Measurements from ENCODE around the gene NT5DC2.

NT5DC2 gene

DNA sequence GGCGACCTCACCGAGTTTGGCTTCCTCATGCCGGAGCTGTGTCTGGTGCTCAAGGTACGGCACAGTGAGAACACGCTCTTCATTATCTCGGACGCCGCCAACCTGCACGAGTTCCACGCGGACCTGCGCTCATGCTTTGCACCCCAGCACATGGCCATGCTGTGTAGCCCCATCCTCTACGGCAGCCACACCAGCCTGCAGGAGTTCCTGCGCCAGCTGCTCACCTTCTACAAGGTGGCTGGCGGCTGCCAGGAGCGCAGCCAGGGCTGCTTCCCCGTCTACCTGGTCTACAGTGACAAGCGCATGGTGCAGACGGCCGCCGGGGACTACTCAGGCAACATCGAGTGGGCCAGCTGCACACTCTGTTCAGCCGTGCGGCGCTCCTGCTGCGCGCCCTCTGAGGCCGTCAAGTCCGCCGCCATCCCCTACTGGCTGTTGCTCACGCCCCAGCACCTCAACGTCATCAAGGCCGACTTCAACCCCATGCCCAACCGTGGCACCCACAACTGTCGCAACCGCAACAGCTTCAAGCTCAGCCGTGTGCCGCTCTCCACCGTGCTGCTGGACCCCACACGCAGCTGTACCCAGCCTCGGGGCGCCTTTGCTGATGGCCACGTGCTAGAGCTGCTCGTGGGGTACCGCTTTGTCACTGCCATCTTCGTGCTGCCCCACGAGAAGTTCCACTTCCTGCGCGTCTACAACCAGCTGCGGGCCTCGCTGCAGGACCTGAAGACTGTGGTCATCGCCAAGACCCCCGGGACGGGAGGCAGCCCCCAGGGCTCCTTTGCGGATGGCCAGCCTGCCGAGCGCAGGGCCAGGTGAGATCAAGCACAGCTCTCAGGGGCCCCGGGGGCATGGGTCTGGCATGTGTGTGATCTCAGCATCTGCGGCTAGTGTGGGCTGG is 45.6 kb downstream of the NT5DC2 start:
- 98% methylated on average over 53 of the region's 59 CpGs for WGBS (ENCODE audit: insufficient coverage)
- no peaks in the 10 kb centered on the region for H3K9me3 ChIP-seq (ENCODE audit: control extremely low read depth in 1 of 5, control insufficient read depth in 4 of 5, insufficient read depth in 2 of 5, low read depth in 1 of 5, low read length in 4 of 5)
- CTCF ChIA-PET: interaction anchor here (1.4 to 6.1 kb wide), 2 partner anchors 11 to 16 kb away, joined by 5 to 65 read pairs; no protein-coding TSS in a partner anchor

DNA sequence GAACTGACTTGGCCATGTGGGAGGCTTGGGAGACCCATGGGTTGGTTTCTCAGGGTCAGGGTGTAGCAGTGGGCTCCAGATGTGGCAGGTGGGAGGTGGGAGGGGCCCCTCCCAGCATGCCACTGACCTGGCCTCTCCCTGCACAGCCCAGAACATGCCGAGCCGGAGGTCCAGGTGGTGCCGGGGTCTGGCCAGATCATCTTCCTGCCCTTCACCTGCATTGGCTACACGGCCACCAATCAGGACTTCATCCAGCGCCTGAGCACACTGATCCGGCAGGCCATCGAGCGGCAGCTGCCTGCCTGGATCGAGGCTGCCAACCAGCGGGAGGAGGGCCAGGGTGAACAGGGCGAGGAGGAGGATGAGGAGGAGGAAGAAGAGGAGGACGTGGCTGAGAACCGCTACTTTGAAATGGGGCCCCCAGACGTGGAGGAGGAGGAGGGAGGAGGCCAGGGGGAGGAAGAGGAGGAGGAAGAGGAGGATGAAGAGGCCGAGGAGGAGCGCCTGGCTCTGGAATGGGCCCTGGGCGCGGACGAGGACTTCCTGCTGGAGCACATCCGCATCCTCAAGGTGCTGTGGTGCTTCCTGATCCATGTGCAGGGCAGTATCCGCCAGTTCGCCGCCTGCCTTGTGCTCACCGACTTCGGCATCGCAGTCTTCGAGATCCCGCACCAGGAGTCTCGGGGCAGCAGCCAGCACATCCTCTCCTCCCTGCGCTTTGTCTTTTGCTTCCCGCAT is 46.4 kb downstream of the NT5DC2 start:
- POLR2A ChIA-PET: no interaction called here
- WGBS (ENCODE audit: insufficient coverage): 95% methylated on average over 29 of the region's 31 CpGs
- DNase-seq: no peak
- Histone ChIP-seq H3K4me3 (ENCODE audit: control insufficient read depth in 1 of 7, extremely low read depth in 1 of 7, insufficient read depth in 4 of 7, low read depth in 2 of 7, low read length in 6 of 7) (no peak overlapping the region), H3K9me3 (ENCODE audit: control extremely low read depth in 1 of 5, control insufficient read depth in 4 of 5, insufficient read depth in 2 of 5, low read depth in 1 of 5, low read length in 4 of 5) (no peaks in the 10 kb centered on the region), H3K36me3 (ENCODE audit: control insufficient read depth in 4 of 4, insufficient read depth in 4 of 4, low read length in 3 of 4) (peaks cover 10 to 83% (median 53%) of the 10 kb centered on the region in 4 experiments), H3K27ac (ENCODE audit: insufficient read depth in 1 of 2, low read depth in 1 of 2, low read length in 2 of 2, poor library complexity in 1 of 2, severe bottlenecking in 2 of 2) (no peak overlapping the region), H3K4me1 (ENCODE audit: control extremely low read depth in 1 of 4, control insufficient read depth in 4 of 4, insufficient read depth in 4 of 4, low read length in 3 of 4) (peaks cover 0 to 38% (median 28%) of the 10 kb centered on the region in 4 experiments), H3K27me3 (replicated peaks in 2 of 5; ENCODE audit: control insufficient read depth in 4 of 5, insufficient read depth in 5 of 5, low read length in 4 of 5) (no peaks in the 10 kb centered on the region)
- CTCF ChIA-PET: interaction anchor here (1.0 to 6.1 kb wide), 4 partner anchors 15 to 62 kb away, joined by 3 to 65 read pairs (median 3); no protein-coding TSS in a partner anchor

More for the DNA sequence above, 45.6 kb downstream of the NT5DC2 start:
- POLR2A ChIA-PET: no interaction called here
- DNase-seq: no peak
- H3K36me3 ChIP-seq (ENCODE audit: control insufficient read depth in 4 of 4, insufficient read depth in 4 of 4, low read length in 3 of 4): peaks cover 13 to 82% (median 52%) of the 10 kb centered on the region in 4 experiments
- no peak overlapping the region for H3K4me3 ChIP-seq (ENCODE audit: control insufficient read depth in 1 of 7, extremely low read depth in 1 of 7, insufficient read depth in 4 of 7, low read depth in 2 of 7, low read length in 6 of 7)
- H3K27me3 ChIP-seq (replicated peaks in 2 of 5; ENCODE audit: control insufficient read depth in 4 of 5, insufficient read depth in 5 of 5, low read length in 4 of 5): no peaks in the 10 kb centered on the region
- peaks cover 0 to 46% (median 29%) of the 10 kb centered on the region in 4 experiments for H3K4me1 ChIP-seq (ENCODE audit: control extremely low read depth in 1 of 4, control insufficient read depth in 4 of 4, insufficient read depth in 4 of 4, low read length in 3 of 4)
- no peak overlapping the region for H3K27ac ChIP-seq (ENCODE audit: insufficient read depth in 1 of 2, low read depth in 1 of 2, low read length in 2 of 2, poor library complexity in 1 of 2, severe bottlenecking in 2 of 2)

DNA sequence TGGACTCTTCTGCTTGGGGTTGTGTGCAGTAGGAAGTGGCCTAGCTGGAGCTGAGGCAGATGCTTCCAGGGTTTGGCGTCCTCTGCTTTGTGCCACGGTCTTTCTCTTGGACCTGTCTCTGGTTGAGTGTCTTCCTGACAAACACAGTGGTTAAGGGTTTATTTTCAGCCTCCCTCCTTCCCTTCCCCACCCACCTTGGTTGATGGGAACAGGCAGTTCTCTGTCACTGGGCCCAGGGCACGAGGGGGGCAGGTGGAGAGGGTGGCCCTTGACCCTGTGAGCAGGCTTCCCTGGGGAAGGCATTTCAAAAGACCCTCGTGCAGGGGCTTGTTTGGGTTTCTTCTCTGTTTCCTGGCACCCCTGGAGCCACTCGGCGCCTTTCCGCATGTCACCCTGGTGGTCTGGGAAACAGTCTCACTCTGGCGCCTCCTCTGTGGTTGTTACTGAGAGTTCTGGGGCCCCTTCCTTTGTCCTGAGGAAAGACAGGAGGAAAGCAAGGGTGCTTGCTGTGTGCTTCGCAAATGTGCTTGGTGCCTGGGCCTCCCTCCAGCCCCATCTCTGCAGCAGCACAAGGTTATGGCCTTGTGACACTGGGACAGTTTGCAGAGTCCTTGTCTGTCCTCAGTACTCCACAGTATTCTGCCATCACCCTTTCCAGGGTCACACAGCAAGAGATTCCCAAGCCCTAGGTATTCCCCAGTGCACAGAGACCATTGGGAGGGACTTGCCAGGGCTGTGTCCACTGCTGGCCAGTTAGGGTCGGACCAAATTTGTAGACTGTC is 48.8 kb downstream of the NT5DC2 start:
- no peak for DNase-seq
- peaks cover 0 to 15% (median 5%) of the 10 kb centered on the region in 4 experiments for H3K4me1 ChIP-seq (ENCODE audit: control extremely low read depth in 1 of 4, control insufficient read depth in 4 of 4, insufficient read depth in 4 of 4, low read length in 3 of 4)
- CTCF ChIA-PET: no interaction called here
- H3K27me3 ChIP-seq (replicated peaks in 2 of 5; ENCODE audit: control insufficient read depth in 4 of 5, insufficient read depth in 5 of 5, low read length in 4 of 5): no peaks in the 10 kb centered on the region
- H3K9me3 ChIP-seq (ENCODE audit: control extremely low read depth in 1 of 5, control insufficient read depth in 4 of 5, insufficient read depth in 2 of 5, low read depth in 1 of 5, low read length in 4 of 5): no peaks in the 10 kb centered on the region
- POLR2A ChIA-PET: no interaction called here
- no peak overlapping the region for H3K27ac ChIP-seq (ENCODE audit: insufficient read depth in 1 of 2, low read depth in 1 of 2, low read length in 2 of 2, poor library complexity in 1 of 2, severe bottlenecking in 2 of 2)
- H3K4me3 ChIP-seq (ENCODE audit: control insufficient read depth in 1 of 7, extremely low read depth in 1 of 7, insufficient read depth in 4 of 7, low read depth in 2 of 7, low read length in 6 of 7): no peak overlapping the region
- peaks cover 10 to 92% (median 60%) of the 10 kb centered on the region in 4 experiments for H3K36me3 ChIP-seq (ENCODE audit: control insufficient read depth in 4 of 4, insufficient read depth in 4 of 4, low read length in 3 of 4)
- 91% methylated on average over 7 of the region's 10 CpGs for WGBS (ENCODE audit: insufficient coverage)

DNA sequence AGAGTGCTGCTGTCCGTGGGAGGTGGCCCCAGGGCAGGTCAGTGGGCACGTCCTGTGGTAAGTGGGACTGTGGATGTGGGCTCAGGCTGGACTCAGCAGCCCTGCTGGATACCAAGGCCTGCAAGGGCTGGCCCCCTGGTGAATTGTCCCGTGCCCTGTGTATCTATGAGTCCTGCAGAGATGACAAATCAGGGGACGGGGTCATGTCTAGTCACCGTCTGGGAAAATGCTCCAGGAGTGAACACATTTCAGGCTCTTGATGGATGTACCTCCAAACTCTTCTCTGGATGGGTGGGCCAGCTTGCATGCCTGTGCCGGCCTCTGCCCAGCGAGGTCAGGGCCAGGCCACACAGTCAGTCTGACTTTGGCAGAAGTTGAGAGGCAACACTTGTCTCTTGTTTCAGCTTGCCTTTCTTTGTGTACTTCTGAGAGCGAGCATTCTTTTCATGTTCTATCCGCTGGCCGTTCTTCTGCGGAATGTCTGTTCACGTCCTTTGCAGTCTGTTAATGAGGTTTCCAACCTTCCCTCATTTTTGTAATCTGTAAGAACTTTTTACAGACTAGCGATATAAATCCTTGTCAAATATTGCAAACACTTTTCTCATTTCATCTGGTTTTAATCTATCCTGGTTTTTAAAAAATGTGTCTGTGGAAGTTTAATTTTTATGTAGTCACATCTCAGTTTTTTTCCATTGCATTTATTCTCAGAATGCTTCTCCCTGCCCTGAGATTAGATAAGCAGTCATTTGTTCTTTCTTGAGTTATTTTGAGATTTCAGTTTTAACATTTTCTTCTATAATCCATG is 49.9 kb downstream of the NT5DC2 start:
- ChIA-PET CTCF (interaction anchor here (1.6 to 2.1 kb wide), 3 partner anchors 8 to 15 kb away, joined by 5 to 14 read pairs (median 7); no protein-coding TSS in a partner anchor), POLR2A (no interaction called here)
- Histone ChIP-seq H3K4me3 (ENCODE audit: control insufficient read depth in 1 of 7, extremely low read depth in 1 of 7, insufficient read depth in 4 of 7, low read depth in 2 of 7, low read length in 6 of 7) (no peak overlapping the region), H3K27ac (ENCODE audit: insufficient read depth in 1 of 2, low read depth in 1 of 2, low read length in 2 of 2, poor library complexity in 1 of 2, severe bottlenecking in 2 of 2) (no peak overlapping the region), H3K4me1 (ENCODE audit: control extremely low read depth in 1 of 4, control insufficient read depth in 4 of 4, insufficient read depth in 4 of 4, low read length in 3 of 4) (peaks cover 0 to 6% (median 0%) of the 10 kb centered on the region in 4 experiments), H3K36me3 (ENCODE audit: control insufficient read depth in 4 of 4, insufficient read depth in 4 of 4, low read length in 3 of 4) (peaks cover 13 to 93% (median 58%) of the 10 kb centered on the region in 4 experiments), H3K27me3 (replicated peaks in 2 of 5; ENCODE audit: control insufficient read depth in 4 of 5, insufficient read depth in 5 of 5, low read length in 4 of 5) (no peaks in the 10 kb centered on the region), H3K9me3 (ENCODE audit: control extremely low read depth in 1 of 5, control insufficient read depth in 4 of 5, insufficient read depth in 2 of 5, low read depth in 1 of 5, low read length in 4 of 5) (no peaks in the 10 kb centered on the region)
- DNase-seq: no peak
- over 99% methylated on average over 12 of the region's 13 CpGs for WGBS (ENCODE audit: insufficient coverage)

DNA sequence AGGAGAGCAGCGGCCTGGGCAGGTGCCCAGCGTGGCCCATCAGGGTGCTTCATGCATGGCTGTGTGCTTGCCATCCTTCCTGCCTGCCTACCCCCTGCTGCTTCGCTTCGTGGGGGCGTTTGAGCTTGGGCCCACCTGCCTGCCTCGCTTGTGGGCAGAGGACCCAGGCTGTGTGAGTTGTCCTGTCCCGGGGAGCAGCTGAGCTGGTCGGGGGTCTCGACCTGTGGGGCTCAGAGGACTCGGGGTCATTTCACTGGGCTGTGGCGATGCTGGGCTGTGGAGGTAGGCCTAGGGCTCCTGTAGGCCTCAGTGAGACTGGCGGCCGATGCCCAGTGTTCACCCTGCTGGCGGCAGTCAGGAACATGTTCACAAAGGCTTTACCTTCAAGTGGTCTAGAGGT is 50.6 kb downstream of the NT5DC2 start:
- 91% methylated on average over 13 of the region's 14 CpGs for WGBS (ENCODE audit: insufficient coverage)
- ChIA-PET CTCF (interaction anchor here (1.0 to 2.1 kb wide), 4 partner anchors 8 to 28 kb away, joined by 4 to 14 read pairs (median 6); no protein-coding TSS in a partner anchor), POLR2A (no interaction called here)
- Histone ChIP-seq H3K36me3 (ENCODE audit: control insufficient read depth in 4 of 4, insufficient read depth in 4 of 4, low read length in 3 of 4) (peaks cover 14 to 94% (median 60%) of the 10 kb centered on the region in 4 experiments), H3K27me3 (replicated peaks in 2 of 5; ENCODE audit: control insufficient read depth in 4 of 5, insufficient read depth in 5 of 5, low read length in 4 of 5) (no peaks in the 10 kb centered on the region), H3K4me1 (ENCODE audit: control extremely low read depth in 1 of 4, control insufficient read depth in 4 of 4, insufficient read depth in 4 of 4, low read length in 3 of 4) (peaks cover 0 to 6% (median 0%) of the 10 kb centered on the region in 4 experiments), H3K27ac (ENCODE audit: insufficient read depth in 1 of 2, low read depth in 1 of 2, low read length in 2 of 2, poor library complexity in 1 of 2, severe bottlenecking in 2 of 2) (no peak overlapping the region), H3K4me3 (ENCODE audit: control insufficient read depth in 1 of 7, extremely low read depth in 1 of 7, insufficient read depth in 4 of 7, low read depth in 2 of 7, low read length in 6 of 7) (no peak overlapping the region), H3K9me3 (ENCODE audit: control extremely low read depth in 1 of 5, control insufficient read depth in 4 of 5, insufficient read depth in 2 of 5, low read depth in 1 of 5, low read length in 4 of 5) (no peaks in the 10 kb centered on the region)
- DNase-seq: no peak

Measured in common myeloid progenitor, CD34-positive (primary cell).